ENCODE data around the gene PLD1.

DNA sequence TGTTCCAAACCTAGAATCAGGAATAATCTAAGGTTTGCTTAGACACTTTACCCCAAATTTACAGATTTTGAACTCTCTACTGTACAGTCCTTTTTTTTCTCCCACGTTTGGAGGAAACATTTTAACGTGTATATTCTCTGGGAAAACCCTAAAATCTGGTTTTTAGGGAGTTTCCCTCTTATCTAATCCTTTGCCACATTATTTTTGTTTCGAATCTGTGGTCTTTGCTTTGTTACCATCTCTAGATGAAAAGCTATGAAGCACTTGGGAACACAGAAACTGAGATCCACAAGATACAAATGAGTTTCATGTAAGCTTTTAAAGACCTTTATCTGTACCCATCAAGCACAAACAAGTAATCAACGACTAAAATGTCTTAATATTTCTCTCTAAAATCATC, 41.3 kb downstream of the PLD1 start:
- TF ChIP-seq, protein P1, sequence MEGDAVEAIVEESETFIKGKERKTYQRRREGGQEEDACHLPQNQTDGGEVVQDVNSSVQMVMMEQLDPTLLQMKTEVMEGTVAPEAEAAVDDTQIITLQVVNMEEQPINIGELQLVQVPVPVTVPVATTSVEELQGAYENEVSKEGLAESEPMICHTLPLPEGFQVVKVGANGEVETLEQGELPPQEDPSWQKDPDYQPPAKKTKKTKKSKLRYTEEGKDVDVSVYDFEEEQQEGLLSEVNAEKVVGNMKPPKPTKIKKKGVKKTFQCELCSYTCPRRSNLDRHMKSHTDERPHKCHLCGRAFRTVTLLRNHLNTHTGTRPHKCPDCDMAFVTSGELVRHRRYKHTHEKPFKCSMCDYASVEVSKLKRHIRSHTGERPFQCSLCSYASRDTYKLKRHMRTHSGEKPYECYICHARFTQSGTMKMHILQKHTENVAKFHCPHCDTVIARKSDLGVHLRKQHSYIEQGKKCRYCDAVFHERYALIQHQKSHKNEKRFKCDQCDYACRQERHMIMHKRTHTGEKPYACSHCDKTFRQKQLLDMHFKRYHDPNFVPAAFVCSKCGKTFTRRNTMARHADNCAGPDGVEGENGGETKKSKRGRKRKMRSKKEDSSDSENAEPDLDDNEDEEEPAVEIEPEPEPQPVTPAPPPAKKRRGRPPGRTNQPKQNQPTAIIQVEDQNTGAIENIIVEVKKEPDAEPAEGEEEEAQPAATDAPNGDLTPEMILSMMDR (IDR thresholded peaks at IDR 0.05) = no peak
- TF ChIP-seq POLR2A (IDR thresholded peaks at IDR 0.05) = no peak

Measured in heart left ventricle (tissue), 13 donors.